K562 (cell line): Measurements from ENCODE around the gene RNF186. TPM values are rescaled to one million over a fixed set of nuclear protein-coding genes. Genes with fewer than 3 reads are reported as not detected.

Source experiments
- BCOR ChIP-seq: fragments of 450-650 bp; IDR thresholded peaks from 2 replicates; pipeline ENCODE4 v1.6.1; 2016
- CCAR2 ChIP-seq: fragments of 200-400 bp; formaldehyde crosslinking; IDR thresholded peaks from 2 replicates; pipeline ENCODE4 v1.6.1; 2017; ENCODE audit warnings: mild to moderate bottlenecking, low read depth, low read length
- CXXC5 ChIP-seq: fragments of 250-450 bp; sonication (Bioruptor Pico); IDR thresholded peaks from 2 replicates; pipeline ENCODE4 v1.8.0; 2022; ENCODE audit warnings: inconsistent platforms, mild to moderate bottlenecking, moderate library complexity
- ESRRA ChIP-seq: fragments of 450-650 bp; IDR thresholded peaks from 2 replicates; pipeline ENCODE4 v1.6.1; 2014; ENCODE audit warnings: low read depth, mild to moderate bottlenecking, moderate library complexity, borderline replicate concordance
- ETV1 ChIP-seq: fragments of 450-650 bp; conservative IDR thresholded peaks from 2 replicates; pipeline ENCODE4 v1.6.1; 2016; ENCODE audit warnings: missing genetic modification characterization, control low read depth, low read depth, missing compliant biosample characterization
- GTF2E2 ChIP-seq: fragments of 200-800 bp; sonication (Bioruptor generic); IDR thresholded peaks from 2 replicates; pipeline ENCODE4 v1.6.1; 2016; ENCODE audit warnings: missing genetic modification characterization, missing compliant biosample characterization
- HDAC8 ChIP-seq: fragments of 450-650 bp; IDR thresholded peaks from 2 replicates; pipeline ENCODE4 v1.6.1; 2016; ENCODE audit warnings: mild to moderate bottlenecking, missing genetic modification characterization, moderate library complexity, missing compliant biosample characterization
- NR2C2 ChIP-seq, 2 experiments: fragments of 200-800 bp in 1 of 2; sonication (Bioruptor generic) in 1 of 2; sonication (generic) in 1 of 2; formaldehyde crosslinking in 1 of 2; IDR thresholded peaks; 2 replicates each; pipeline versions ENCODE4 v1.6.1 to v1.8.0; 2016 to 2022; ENCODE audit warnings: mild to moderate bottlenecking in 1 of 2, missing compliant biosample characterization in 1 of 2, missing genetic modification characterization in 1 of 2, missing genetic modification reagents in 1 of 2
- NRF1 ChIP-seq, 2 experiments: fragments of 450-650 bp; IDR thresholded peaks in 1 of 2; conservative IDR thresholded peaks in 1 of 2; 2 replicates each; pipeline ENCODE4 v1.6.1; 2014; ENCODE audit warnings: mild to moderate bottlenecking in 2 of 2
- PHF8 ChIP-seq: fragments of 200-600 bp; sonication (generic); IDR thresholded peaks from 2 replicates; pipeline ENCODE4 v1.6.1; 2012; ENCODE audit warnings: mixed run types, mild to moderate bottlenecking, inconsistent platforms, low read length, moderate library complexity, borderline replicate concordance
- RBFOX2 ChIP-seq: fragments of 200-400 bp; formaldehyde crosslinking; IDR thresholded peaks from 2 replicates; pipeline ENCODE4 v1.6.1; 2017; ENCODE audit warnings: low read depth, mild to moderate bottlenecking, low read length, moderate library complexity
- ZFX ChIP-seq: sonication (generic); formaldehyde crosslinking; IDR thresholded peaks from 2 replicates; pipeline ENCODE4 v1.8.0; 2022; ENCODE audit warnings: mild to moderate bottlenecking, missing genetic modification reagents, moderate library complexity
- ZNF12 ChIP-seq: sonication (generic); formaldehyde crosslinking; IDR thresholded peaks from 2 replicates; pipeline ENCODE4 v1.4.0; 2020; ENCODE audit warnings: mild to moderate bottlenecking, missing genetic modification reagents
- polyA plus RNA-seq, 8 experiments: library from polyadenylated mRNA; depleted of rRNA in 4 of 8; stranded (reverse) in 5 of 8; unstranded in 3 of 8; fragments of >200 nt; fragmentation: Nextera tagmentation in 2 of 8; fragmentation: Illumina TruSeq in 1 of 8; extraction: Ambion mirVana in 2 of 8; extraction: Trizol in 1 of 8; gene quantifications; 2 replicates each; pipeline versions ENCODE4 v1.2.1 to v1.2.3, GENCODE V29; 2011 to 2014; ENCODE audit warnings: inconsistent platforms in 1 of 8, missing spikeins in 1 of 8
- total RNA-seq, 7 experiments: library from RNA; depleted of rRNA in 6 of 7; stranded (reverse); fragments of >200 nt in 6 of 7; fragmentation: Illumina TruSeq in 2 of 7; extraction: Trizol in 2 of 7; gene quantifications; 2 replicates each; pipeline versions ENCODE4 v1.2.1 to v1.2.3, GENCODE V29; 2011 to 2021; ENCODE audit warnings: low replicate concordance in 1 of 7
- TF ChIP-seq, protein P1 (sequence below): fragments of 200-800 bp; sonication (Bioruptor generic); IDR thresholded peaks from 2 replicates; pipeline ENCODE4 v1.6.1; 2016; ENCODE audit warnings: missing genetic modification characterization, missing compliant biosample characterization
- TF ChIP-seq, protein P2 (sequence below): fragments of 200-800 bp; sonication (Bioruptor generic); IDR thresholded peaks from 2 replicates; pipeline ENCODE4 v1.6.1; 2017; ENCODE audit warnings: missing genetic modification characterization, missing compliant biosample characterization

The RNF186 gene
- total and polyA plus RNA-seq, 9 of the 15 experiments (the other 6 are each of a cell fraction or from before 2014, with no cell fraction given): not detected

DNA sequence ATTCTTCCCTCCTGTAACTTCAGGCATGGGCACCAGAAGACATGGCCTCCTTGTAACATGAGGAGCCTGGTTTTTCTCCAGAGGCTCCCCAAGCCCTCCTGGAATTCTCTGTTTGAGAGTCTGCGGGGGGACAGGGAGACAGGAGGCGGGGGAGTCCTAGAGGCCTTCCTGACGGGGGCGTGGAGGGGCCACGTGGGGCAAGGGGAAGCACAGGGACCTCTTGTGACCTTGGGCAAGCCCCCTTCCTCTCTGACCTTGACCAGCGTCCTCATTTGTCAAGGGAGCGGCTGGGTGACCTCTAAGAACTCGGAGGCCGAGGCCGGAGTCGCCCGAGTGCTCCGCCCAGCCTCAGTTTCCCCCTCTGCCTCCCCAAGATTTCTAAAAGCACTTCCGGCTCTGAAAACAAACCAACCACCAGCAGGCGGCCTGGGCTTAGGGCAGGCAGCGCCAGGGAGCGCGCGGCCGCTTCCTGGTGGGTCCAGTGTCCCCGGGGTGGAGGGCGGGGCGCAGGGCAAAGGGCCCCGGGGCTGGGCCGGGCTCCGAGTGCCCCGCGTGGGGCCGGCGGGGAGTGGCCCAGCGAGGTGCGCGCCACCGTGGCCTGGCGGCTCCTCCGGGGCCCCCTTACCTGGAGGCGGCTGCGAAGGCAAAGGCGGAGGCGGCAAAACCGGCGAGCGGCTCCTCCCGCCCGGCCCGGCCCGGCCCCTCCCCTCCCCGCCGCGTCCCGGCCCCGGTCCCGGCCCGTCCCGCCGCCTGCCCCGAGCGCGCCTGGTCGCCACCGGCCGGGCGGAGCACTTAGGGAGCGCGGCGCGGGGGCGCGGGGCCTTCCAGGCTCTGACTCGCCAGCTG lies 15.6 kb downstream of the RNF186 start, which contains the start of gene TMCO4 (continued):
- TF ChIP-seq, protein P1, sequence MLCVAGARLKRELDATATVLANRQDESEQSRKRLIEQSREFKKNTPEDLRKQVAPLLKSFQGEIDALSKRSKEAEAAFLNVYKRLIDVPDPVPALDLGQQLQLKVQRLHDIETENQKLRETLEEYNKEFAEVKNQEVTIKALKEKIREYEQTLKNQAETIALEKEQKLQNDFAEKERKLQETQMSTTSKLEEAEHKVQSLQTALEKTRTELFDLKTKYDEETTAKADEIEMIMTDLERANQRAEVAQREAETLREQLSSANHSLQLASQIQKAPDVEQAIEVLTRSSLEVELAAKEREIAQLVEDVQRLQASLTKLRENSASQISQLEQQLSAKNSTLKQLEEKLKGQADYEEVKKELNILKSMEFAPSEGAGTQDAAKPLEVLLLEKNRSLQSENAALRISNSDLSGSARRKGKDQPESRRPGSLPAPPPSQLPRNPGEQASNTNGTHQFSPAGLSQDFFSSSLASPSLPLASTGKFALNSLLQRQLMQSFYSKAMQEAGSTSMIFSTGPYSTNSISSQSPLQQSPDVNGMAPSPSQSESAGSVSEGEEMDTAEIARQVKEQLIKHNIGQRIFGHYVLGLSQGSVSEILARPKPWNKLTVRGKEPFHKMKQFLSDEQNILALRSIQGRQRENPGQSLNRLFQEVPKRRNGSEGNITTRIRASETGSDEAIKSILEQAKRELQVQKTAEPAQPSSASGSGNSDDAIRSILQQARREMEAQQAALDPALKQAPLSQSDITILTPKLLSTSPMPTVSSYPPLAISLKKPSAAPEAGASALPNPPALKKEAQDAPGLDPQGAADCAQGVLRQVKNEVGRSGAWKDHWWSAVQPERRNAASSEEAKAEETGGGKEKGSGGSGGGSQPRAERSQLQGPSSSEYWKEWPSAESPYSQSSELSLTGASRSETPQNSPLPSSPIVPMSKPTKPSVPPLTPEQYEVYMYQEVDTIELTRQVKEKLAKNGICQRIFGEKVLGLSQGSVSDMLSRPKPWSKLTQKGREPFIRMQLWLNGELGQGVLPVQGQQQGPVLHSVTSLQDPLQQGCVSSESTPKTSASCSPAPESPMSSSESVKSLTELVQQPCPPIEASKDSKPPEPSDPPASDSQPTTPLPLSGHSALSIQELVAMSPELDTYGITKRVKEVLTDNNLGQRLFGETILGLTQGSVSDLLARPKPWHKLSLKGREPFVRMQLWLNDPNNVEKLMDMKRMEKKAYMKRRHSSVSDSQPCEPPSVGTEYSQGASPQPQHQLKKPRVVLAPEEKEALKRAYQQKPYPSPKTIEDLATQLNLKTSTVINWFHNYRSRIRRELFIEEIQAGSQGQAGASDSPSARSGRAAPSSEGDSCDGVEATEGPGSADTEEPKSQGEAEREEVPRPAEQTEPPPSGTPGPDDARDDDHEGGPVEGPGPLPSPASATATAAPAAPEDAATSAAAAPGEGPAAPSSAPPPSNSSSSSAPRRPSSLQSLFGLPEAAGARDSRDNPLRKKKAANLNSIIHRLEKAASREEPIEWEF (CRISPR knock-in tag): no peak
- TF ChIP-seq ETV1 (tag): 0 out of 2 replicates have a peak, but pooled peaks have one; percentile 34
- 0 out of 2 replicates have a peak, but pooled peaks have one; percentile 6 for TF ChIP-seq ZFX (CRISPR knock-in tag)
- TF ChIP-seq HDAC8 (tag): no peak
- no peak for TF ChIP-seq ZNF12 (CRISPR knock-in tag)
- peak; percentile 40 for TF ChIP-seq CXXC5 (CRISPR knock-in tag)
- no peak for TF ChIP-seq NR2C2 (CRISPR knock-in tag; IDR thresholded peaks at IDR 0.05)
- peak; percentile 53 for TF ChIP-seq NR2C2 (tag; IDR thresholded peaks at IDR 0.05)
- TF ChIP-seq, protein P2, sequence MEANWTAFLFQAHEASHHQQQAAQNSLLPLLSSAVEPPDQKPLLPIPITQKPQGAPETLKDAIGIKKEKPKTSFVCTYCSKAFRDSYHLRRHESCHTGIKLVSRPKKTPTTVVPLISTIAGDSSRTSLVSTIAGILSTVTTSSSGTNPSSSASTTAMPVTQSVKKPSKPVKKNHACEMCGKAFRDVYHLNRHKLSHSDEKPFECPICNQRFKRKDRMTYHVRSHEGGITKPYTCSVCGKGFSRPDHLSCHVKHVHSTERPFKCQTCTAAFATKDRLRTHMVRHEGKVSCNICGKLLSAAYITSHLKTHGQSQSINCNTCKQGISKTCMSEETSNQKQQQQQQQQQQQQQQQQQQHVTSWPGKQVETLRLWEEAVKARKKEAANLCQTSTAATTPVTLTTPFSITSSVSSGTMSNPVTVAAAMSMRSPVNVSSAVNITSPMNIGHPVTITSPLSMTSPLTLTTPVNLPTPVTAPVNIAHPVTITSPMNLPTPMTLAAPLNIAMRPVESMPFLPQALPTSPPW (CRISPR knock-in tag): peak; percentile 54
- TF ChIP-seq GTF2E2: 0 out of 2 replicates have a peak, but pooled peaks have one; percentile 31
- no peak for TF ChIP-seq CCAR2
- peak; percentile 61 for TF ChIP-seq RBFOX2
- TF ChIP-seq NRF1 (conservative IDR thresholded peaks at IDR 0.05 in 1 of 2, IDR thresholded peaks at IDR 0.05 in 1 of 2): no peak
- TF ChIP-seq ESRRA: peak; percentile 80
- TF ChIP-seq PHF8: peak; percentile 15; the same call in 1 of the 2 replicates
- TF ChIP-seq BCOR: 0 out of 2 replicates have a peak, but pooled peaks have one; percentile 68
- TF ChIP-seq, all 486 proteins: peak for 15
